HG03139 (cell line): ENCODE measurements around the gene ROM1.
A peak's percentile ranks its signal among the peaks of the same experiment; 100 is the strongest.
"Not testable (repeated sequence)": the region's sequence is repeated elsewhere in the genome, so short reads cannot be mapped to it uniquely, and the experiment has no call there.

Experiments
- ATAC-seq: cut with Tn5 transposase; IDR thresholded peaks from one replicate; pipeline ENCODE4 v1.9.1; 2021; ENCODE audit not compliant: unreplicated experiment

The ROM1 gene

GRCh38 chr11:62648185-62648966 lies 35.3 kb downstream of the ROM1 start:
- ATAC-seq: no peak

- ATAC-seq: no peak
Observed at GRCh38 chr11:62648967-62649364, 35.9 kb downstream of the ROM1 start.

- no peak for ATAC-seq
Observed at GRCh38 chr11:62649486-62649885, 36.4 kb downstream of the ROM1 start.

- ATAC-seq: not testable (repeated sequence)
Observed at GRCh38 chr11:62650283-62650682, 37.2 kb downstream of the ROM1 start.

- ATAC-seq: peak; percentile 8
Observed at GRCh38 chr11:62652161-62653006, 39.3 kb downstream of the ROM1 start.

- no peak for ATAC-seq
Observed at GRCh38 chr11:62654297-62654696, 41.2 kb downstream of the ROM1 start.

GRCh38 chr11:62656796-62657429 lies 43.9 kb downstream of the ROM1 start:
- ATAC-seq: no peak

GRCh38 chr11:62664405-62665074 lies 51.5 kb downstream of the ROM1 start:
- peak; percentile 16 for ATAC-seq
